ENCODE data around the gene ARHGAP1.

ARHGAP1 gene

DNA sequence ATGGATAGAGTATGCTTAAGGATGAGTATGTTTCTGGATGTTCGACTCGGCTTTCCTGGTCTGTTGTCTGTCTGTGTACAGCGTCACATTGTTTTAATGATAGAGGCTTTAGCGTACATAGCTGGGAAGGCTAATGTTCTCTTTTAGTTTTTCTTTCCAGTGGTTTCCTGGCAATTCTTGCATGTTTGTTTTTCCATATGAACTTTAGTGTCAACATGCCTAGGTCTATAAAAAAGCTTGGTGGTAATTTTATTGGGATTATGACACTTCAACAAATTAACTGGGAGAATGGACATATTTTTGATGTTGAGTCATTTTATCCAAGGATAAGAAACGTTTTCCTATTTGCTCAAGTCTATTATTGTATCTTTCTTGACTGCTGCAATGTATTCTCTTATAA lies 36.2 kb upstream of the ARHGAP1 start:
- TF ChIP-seq, protein P1, sequence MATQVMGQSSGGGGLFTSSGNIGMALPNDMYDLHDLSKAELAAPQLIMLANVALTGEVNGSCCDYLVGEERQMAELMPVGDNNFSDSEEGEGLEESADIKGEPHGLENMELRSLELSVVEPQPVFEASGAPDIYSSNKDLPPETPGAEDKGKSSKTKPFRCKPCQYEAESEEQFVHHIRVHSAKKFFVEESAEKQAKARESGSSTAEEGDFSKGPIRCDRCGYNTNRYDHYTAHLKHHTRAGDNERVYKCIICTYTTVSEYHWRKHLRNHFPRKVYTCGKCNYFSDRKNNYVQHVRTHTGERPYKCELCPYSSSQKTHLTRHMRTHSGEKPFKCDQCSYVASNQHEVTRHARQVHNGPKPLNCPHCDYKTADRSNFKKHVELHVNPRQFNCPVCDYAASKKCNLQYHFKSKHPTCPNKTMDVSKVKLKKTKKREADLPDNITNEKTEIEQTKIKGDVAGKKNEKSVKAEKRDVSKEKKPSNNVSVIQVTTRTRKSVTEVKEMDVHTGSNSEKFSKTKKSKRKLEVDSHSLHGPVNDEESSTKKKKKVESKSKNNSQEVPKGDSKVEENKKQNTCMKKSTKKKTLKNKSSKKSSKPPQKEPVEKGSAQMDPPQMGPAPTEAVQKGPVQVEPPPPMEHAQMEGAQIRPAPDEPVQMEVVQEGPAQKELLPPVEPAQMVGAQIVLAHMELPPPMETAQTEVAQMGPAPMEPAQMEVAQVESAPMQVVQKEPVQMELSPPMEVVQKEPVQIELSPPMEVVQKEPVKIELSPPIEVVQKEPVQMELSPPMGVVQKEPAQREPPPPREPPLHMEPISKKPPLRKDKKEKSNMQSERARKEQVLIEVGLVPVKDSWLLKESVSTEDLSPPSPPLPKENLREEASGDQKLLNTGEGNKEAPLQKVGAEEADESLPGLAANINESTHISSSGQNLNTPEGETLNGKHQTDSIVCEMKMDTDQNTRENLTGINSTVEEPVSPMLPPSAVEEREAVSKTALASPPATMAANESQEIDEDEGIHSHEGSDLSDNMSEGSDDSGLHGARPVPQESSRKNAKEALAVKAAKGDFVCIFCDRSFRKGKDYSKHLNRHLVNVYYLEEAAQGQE (IDR thresholded peaks at IDR 0.05; ENCODE audit: insufficient read depth in 1 of 2, low read depth in 2 of 2, low read length in 2 of 2), result no peak
- TF ChIP-seq POLR2AphosphoS5 (IDR thresholded peaks at IDR 0.05; ENCODE audit: low read depth, low read length) (no peak), TAF1 (IDR thresholded peaks at IDR 0.05; ENCODE audit: borderline replicate concordance, insufficient read depth, low read length) (no peak), FOXP2 (optimal IDR thresholded peaks at IDR 0.05; ENCODE audit: borderline replicate concordance, extremely low read depth, extremely low read length, insufficient read depth) (no peak), SIN3A (IDR thresholded peaks at IDR 0.05; ENCODE audit: borderline replicate concordance, insufficient read depth, low read length) (no peak)

DNA sequence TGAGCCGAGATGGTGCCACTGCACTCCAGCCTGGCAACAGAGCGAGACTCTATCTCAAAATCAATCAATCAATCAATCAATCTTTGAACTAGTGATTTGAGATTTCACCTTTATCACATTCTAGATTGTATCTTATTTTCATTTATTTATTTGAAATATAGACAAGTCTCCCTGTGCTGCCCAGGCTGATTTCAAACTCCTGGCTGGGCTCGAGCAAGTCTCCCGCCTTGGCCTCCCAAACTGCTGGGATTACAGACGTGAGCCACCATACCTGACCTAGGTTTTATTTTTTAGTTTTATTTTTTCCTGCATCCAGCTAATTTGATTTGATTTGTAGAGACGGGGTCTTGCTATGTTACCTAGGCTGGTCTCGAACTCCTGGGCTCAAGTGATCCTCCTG lies 35.7 kb upstream of the ARHGAP1 start:
- TF ChIP-seq TAF1 (IDR thresholded peaks at IDR 0.05; ENCODE audit: borderline replicate concordance, insufficient read depth, low read length) (no peak), POLR2AphosphoS5 (IDR thresholded peaks at IDR 0.05; ENCODE audit: low read depth, low read length) (no peak), SIN3A (IDR thresholded peaks at IDR 0.05; ENCODE audit: borderline replicate concordance, insufficient read depth, low read length) (no peak), FOXP2 (optimal IDR thresholded peaks at IDR 0.05; ENCODE audit: borderline replicate concordance, extremely low read depth, extremely low read length, insufficient read depth) (no peak)
- TF ChIP-seq, protein P1 (IDR thresholded peaks at IDR 0.05; ENCODE audit: insufficient read depth in 1 of 2, low read depth in 2 of 2, low read length in 2 of 2), result no peak

DNA sequence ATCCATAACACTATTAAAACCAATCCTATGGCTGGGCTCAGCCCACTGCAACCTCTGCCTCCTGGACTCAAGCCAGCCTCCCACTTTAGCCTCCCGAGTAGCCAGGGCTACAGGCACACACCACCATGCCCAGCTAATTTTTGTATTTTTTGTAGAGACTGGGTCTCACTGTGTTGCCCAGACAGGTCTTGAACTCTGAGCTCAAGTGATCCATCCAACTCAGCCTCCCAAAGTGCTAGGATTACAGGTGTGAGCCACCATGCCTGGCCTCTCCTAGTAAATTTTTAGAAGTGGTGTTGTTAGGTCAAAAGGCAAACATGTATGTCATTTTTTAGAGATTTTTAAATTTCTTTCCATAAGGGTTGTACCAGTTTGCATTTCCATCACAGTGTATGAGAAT lies 32.8 kb upstream of the ARHGAP1 start:
- TF ChIP-seq SIN3A (IDR thresholded peaks at IDR 0.05; ENCODE audit: borderline replicate concordance, insufficient read depth, low read length), result no peak
- TF ChIP-seq FOXP2 (optimal IDR thresholded peaks at IDR 0.05; ENCODE audit: borderline replicate concordance, extremely low read depth, extremely low read length, insufficient read depth), result no peak
- TF ChIP-seq, protein P1 (IDR thresholded peaks at IDR 0.05; ENCODE audit: insufficient read depth in 1 of 2, low read depth in 2 of 2, low read length in 2 of 2), result no peak
- no peak for TF ChIP-seq POLR2AphosphoS5 (IDR thresholded peaks at IDR 0.05; ENCODE audit: low read depth, low read length)
- TF ChIP-seq TAF1 (IDR thresholded peaks at IDR 0.05; ENCODE audit: borderline replicate concordance, insufficient read depth, low read length), result no peak

DNA sequence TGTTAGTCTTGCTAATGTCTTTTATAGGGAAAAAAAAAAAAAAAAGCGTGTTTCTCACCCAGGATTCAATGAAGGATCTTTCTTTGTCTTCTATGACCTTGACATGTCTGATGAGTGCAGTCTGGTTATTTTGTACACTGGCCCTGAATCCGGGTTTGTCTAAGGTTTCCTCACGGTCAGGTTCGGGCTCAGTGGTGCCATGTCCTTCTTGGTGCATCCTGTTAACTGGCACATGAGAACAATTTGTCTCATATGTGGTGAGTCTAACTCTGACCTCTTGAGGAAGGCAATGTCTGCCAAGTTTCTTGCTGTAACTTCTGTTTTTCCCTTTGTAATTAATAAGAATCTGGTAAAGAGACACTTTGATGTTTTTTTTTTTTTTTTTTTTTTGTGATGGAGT lies 31.1 kb upstream of the ARHGAP1 start:
- no peak for TF ChIP-seq FOXP2 (optimal IDR thresholded peaks at IDR 0.05; ENCODE audit: borderline replicate concordance, extremely low read depth, extremely low read length, insufficient read depth)
- TF ChIP-seq POLR2AphosphoS5 (IDR thresholded peaks at IDR 0.05; ENCODE audit: low read depth, low read length), result no peak
- no peak for TF ChIP-seq SIN3A (IDR thresholded peaks at IDR 0.05; ENCODE audit: borderline replicate concordance, insufficient read depth, low read length)
- TF ChIP-seq, protein P1 (IDR thresholded peaks at IDR 0.05; ENCODE audit: insufficient read depth in 1 of 2, low read depth in 2 of 2, low read length in 2 of 2), result no peak
- TF ChIP-seq TAF1 (IDR thresholded peaks at IDR 0.05; ENCODE audit: borderline replicate concordance, insufficient read depth, low read length), result no peak
